Tibial artery (tissue), 4 donors: ENCODE data around the gene GDF15.

Experiments
- DNase-seq, 2 donors: peaks; one replicate each; pipeline ENCODE4 v3.0.0-alpha.2; 2019
- H3K27ac ChIP-seq, 2 donors: fragments of 200-600 bp; sonication (generic) in 1 of 2; 1 replicate in 1 of 2; 2 replicates in 1 of 2; pipeline ENCODE4 v1.5.1; 2018 to 2019; ENCODE audit warnings: mild to moderate bottlenecking in 1 of 2
- H3K27me3 ChIP-seq, 2 donors: fragments of 200-600 bp; sonication (generic) in 1 of 2; one replicate each; pipeline versions ENCODE4 v1.5.1 to v1.6.0; 2016 to 2019
- H3K36me3 ChIP-seq, 3 donors: fragments of 200-600 bp; sonication (generic) in 2 of 3; one replicate each; pipeline ENCODE4 v1.5.1; 2016 to 2019; ENCODE audit warnings: mild to moderate bottlenecking in 2 of 3
- H3K4me1 ChIP-seq, 4 donors: fragments of 200-600 bp; sonication (generic) in 2 of 4; 1 replicate in 3 of 4; 2 replicates in 1 of 4; pipeline ENCODE4 v1.5.1; 2016 to 2019
- H3K4me3 ChIP-seq, 2 donors: fragments of 200-600 bp; sonication (generic) in 1 of 2; 1 replicate in 1 of 2; 2 replicates in 1 of 2; pipeline ENCODE4 v1.5.1; 2018 to 2019; ENCODE audit warnings: mild to moderate bottlenecking in 2 of 2
- H3K9me3 ChIP-seq, 3 donors: fragments of 200-600 bp; sonication (generic) in 1 of 3; one replicate each; pipeline ENCODE4 v1.5.1; 2016 to 2019
- CTCF ChIP-seq, 2 experiments: fragments of 200-600 bp in 1 of 2; fragments of 450-650 bp in 1 of 2; IDR thresholded peaks; one replicate each; pipeline ENCODE4 v1.5.1; 2017 to 2019; ENCODE audit warnings: antibody characterized with exemption in 2 of 2, mild to moderate bottlenecking in 1 of 2, moderate library complexity in 1 of 2
- intact Hi-C: fragments of 100-400 bp; cut with DNase I; formaldehyde crosslinking; loops from one replicate; pipeline ENCODE4 v1.15.0; 2023; ENCODE audit warnings: low total_unique reads

The GDF15 gene

DNA sequence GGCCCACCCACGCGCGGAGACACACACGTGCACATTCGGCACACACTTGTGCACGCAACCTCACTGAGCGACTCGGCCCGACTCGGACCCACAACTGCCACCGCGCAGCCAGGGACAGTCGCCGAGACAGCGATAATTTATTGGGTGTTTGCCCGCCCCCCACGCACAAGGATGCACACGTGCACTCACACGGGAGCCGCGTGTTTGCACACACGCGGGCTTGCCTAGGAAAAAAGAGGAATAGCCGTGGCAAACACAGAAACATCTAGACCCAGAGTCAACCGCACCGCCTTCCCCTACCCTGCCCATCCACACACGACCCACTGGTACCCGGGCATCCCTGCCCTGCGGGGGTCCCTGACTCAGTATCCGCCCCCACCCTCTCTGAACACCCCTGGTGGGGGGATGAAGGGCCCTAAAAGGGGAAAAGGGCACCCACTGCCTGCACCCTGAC is 32.1 kb downstream of the GDF15 start:
- Histone ChIP-seq H3K36me3 (no peaks in the 10 kb centered on the region), H3K4me3 (peak overlapping the region; percentile 63 to 66), H3K27me3 (peaks cover 0 to 22% of the 10 kb centered on the region in 2 donors), H3K9me3 (no peaks in the 10 kb centered on the region), H3K27ac (peak overlapping the region; percentile 89 to 90), H3K4me1 (peaks cover 6 to 73% (median 60%) of the 10 kb centered on the region in 4 donors)
- no peak for TF ChIP-seq CTCF (IDR thresholded peaks at IDR 0.05)
- intact Hi-C loops, result no loop called here
- peak; percentile 62 to 80 for DNase-seq

DNA sequence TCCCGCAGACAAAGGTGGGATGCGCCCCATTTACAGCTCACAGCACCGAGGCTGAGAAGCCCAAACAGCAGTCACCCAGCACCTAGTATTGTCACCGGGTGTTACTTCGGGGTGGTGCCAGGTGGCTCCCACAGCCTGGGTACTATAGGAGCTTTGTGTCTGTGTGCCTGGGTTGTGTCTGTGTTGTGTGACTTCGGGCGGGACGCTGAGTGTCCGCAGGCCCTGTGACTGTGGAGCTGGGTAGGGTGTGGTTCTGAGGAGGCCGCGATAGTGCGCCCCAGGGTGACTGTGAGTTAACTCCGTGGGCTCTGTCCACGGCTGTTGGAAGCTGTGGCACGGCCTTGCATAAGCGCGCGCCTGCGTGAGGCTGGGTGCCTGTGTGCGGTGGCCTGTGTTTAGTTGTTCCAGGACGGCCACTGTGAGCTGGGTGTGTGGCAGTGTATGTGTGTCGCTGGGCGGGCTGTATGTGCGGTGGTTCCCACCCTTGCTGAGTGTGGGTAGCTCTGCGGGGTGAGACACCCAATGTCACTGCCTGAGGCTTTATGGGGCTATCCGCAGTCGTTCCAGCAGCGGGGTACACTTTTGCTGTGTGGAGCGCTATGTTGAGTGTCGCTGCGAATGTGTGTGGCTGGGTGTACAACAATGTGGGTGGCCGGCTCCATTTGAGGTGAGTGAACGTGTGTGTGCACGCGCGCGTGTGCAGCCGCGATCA is 32.7 kb downstream of the GDF15 start:
- peak overlapping the region; percentile 63 to 66 for H3K4me3 ChIP-seq

GRCh38 chr19:18419195-18419698 is 33.3 kb downstream of the GDF15 start, which contains the start of gene SSBP4:
TSS of gene SSBP4 (plus strand) at chr19:18419398. CDS start at chr19:18419649, 251 bp downstream.
- intact Hi-C loops, result no loop called here
- peaks cover 6 to 79% (median 64%) of the 10 kb centered on the region in 4 donors for H3K4me1 ChIP-seq

More for the DNA sequence above, 32.7 kb downstream of the GDF15 start:
- Histone ChIP-seq H3K9me3 (no peaks in the 10 kb centered on the region), H3K27me3 (peaks cover 0 to 22% of the 10 kb centered on the region in 2 donors), H3K27ac (peak overlapping the region; percentile 89 to 90), H3K36me3 (no peaks in the 10 kb centered on the region), H3K4me1 (peaks cover 6 to 77% (median 62%) of the 10 kb centered on the region in 4 donors)
- peak; percentile 65 to 81 for DNase-seq
- intact Hi-C loops, result no loop called here
- no peak for TF ChIP-seq CTCF (IDR thresholded peaks at IDR 0.05)

GRCh38 chr19:18419699-18420460 is 33.9 kb downstream of the GDF15 start:
- Histone ChIP-seq H3K27ac (peak overlapping the region; percentile 89 to 90), H3K4me1 (peaks cover 6 to 79% (median 60%) of the 10 kb centered on the region in 4 donors), H3K36me3 (no peaks in the 10 kb centered on the region), H3K4me3 (peak overlapping the region; percentile 63 to 66), H3K9me3 (no peaks in the 10 kb centered on the region), H3K27me3 (peaks cover 0 to 22% of the 10 kb centered on the region in 2 donors)
- no peak for TF ChIP-seq CTCF (IDR thresholded peaks at IDR 0.05)
- DNase-seq, result peak; percentile 51 to 75
- intact Hi-C loops, result no loop called here

More at GRCh38 chr19:18419195-18419698, 33.3 kb downstream of the GDF15 start, which contains the start of gene SSBP4:
- peak within 1 kb of the TSS; percentile 63 to 66 for H3K4me3 ChIP-seq
- peak; percentile 59 to 85 for DNase-seq
- no peaks in the 10 kb centered on the region for H3K36me3 ChIP-seq
- TF ChIP-seq CTCF (IDR thresholded peaks at IDR 0.05), result peak; percentile 29 to 65
- H3K27ac ChIP-seq, result peak within 1 kb of the TSS; percentile 89 to 90
- H3K9me3 ChIP-seq, result no peaks in the 10 kb centered on the region
- H3K27me3 ChIP-seq, result peaks cover 0 to 22% of the 10 kb centered on the region in 2 donors

GRCh38 chr19:18420930-18421329 is 35.0 kb downstream of the GDF15 start:
- H3K9me3 ChIP-seq, result no peaks in the 10 kb centered on the region
- no peak for TF ChIP-seq CTCF (IDR thresholded peaks at IDR 0.05)
- DNase-seq, result no peak
- no peaks in the 10 kb centered on the region for H3K36me3 ChIP-seq
- peaks cover 0 to 16% of the 10 kb centered on the region in 2 donors for H3K27me3 ChIP-seq
- peak overlapping the region in 1 of 2 donors; percentile 66 for H3K4me3 ChIP-seq
- intact Hi-C loops, result no loop called here
- H3K27ac ChIP-seq, result peak overlapping the region; percentile 89 to 90
- peaks cover 6 to 74% (median 57%) of the 10 kb centered on the region in 4 donors for H3K4me1 ChIP-seq
